ENCODE data around the gene TOR2A.

DNA sequence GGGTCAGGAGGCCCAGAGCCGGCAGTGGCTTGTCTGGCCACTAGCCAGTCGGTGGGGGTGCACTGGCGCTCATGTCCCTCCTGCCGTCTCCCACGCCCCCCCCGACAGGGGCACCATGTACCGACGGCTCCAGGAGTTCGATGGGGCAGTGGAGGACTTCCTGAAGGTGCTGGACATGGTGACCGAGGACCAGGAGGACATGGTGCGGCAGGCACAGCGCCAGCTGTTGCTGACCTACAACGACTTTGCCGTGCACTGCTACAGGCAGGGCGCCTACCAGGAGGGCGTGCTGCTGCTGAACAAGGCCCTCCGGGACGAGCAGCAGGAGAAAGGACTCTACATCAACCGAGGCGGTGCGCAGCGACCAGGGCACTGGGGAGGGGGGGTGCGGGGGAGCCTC lies 11.1 kb downstream of the TOR2A start:
- TF ChIP-seq, protein P1, sequence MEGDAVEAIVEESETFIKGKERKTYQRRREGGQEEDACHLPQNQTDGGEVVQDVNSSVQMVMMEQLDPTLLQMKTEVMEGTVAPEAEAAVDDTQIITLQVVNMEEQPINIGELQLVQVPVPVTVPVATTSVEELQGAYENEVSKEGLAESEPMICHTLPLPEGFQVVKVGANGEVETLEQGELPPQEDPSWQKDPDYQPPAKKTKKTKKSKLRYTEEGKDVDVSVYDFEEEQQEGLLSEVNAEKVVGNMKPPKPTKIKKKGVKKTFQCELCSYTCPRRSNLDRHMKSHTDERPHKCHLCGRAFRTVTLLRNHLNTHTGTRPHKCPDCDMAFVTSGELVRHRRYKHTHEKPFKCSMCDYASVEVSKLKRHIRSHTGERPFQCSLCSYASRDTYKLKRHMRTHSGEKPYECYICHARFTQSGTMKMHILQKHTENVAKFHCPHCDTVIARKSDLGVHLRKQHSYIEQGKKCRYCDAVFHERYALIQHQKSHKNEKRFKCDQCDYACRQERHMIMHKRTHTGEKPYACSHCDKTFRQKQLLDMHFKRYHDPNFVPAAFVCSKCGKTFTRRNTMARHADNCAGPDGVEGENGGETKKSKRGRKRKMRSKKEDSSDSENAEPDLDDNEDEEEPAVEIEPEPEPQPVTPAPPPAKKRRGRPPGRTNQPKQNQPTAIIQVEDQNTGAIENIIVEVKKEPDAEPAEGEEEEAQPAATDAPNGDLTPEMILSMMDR (IDR thresholded peaks at IDR 0.05; ENCODE audit: poor library complexity): no peak
- no peak for TF ChIP-seq EZH2 (IDR thresholded peaks at IDR 0.05; ENCODE audit: borderline replicate concordance)

Measured in hepatocyte (in vitro differentiated cells).